Rectal smooth muscle tissue (tissue), 1 donor: ENCODE data around the gene SLTM.
"Not testable (repeated sequence)": the region's sequence is repeated elsewhere in the genome, so short reads cannot be mapped to it uniquely, and the experiment has no call there.

Experiments
- H3K27ac ChIP-seq: one replicate; pipeline ENCODE4 v1.7.0; 2013; ENCODE audit warnings: low read depth, low read length, inconsistent platforms
- H3K27me3 ChIP-seq: one replicate; pipeline ENCODE4 v1.7.0; 2013; ENCODE audit warnings: low read length; ENCODE audit not compliant: control insufficient read depth, insufficient read depth
- H3K36me3 ChIP-seq: one replicate; pipeline ENCODE4 v1.7.0; 2013; ENCODE audit warnings: low read length; ENCODE audit not compliant: control insufficient read depth, insufficient read depth
- H3K4me1 ChIP-seq: one replicate; pipeline ENCODE4 v1.7.0; 2013; ENCODE audit warnings: low read length; ENCODE audit not compliant: control insufficient read depth, insufficient read depth
- H3K4me3 ChIP-seq: one replicate; pipeline ENCODE4 v1.7.0; 2013; ENCODE audit warnings: low read length
- H3K9ac ChIP-seq: one replicate; pipeline ENCODE4 v1.7.0; 2013; ENCODE audit warnings: low read length

SLTM gene

DNA sequence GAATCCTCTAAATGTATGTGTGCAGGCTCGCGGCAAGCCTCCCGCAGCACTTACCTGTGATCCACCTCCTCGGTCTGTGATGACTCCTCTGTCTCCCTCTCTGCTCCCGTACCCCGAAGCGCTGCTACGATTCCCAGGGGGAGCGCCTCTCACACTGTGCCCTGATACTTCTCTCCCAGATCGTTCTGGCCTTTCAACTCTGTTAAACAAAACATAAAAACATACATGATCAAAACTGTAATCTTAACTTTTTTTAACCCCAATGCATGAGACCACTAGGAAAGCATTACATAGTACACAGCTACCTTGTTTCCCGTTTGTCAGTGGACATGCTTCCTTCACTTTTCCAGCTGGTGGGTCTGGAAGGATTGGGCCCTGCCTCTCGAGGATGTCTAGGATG lies 46.6 kb downstream of the SLTM start:
- H3K27me3 ChIP-seq = no peaks in the 10 kb centered on the region
- H3K4me3 ChIP-seq = no peak overlapping the region
- H3K9ac ChIP-seq = no peak overlapping the region
- no peaks in the 10 kb centered on the region for H3K4me1 ChIP-seq
- peaks cover 54% of the 10 kb centered on the region for H3K36me3 ChIP-seq
- no peak overlapping the region for H3K27ac ChIP-seq

DNA sequence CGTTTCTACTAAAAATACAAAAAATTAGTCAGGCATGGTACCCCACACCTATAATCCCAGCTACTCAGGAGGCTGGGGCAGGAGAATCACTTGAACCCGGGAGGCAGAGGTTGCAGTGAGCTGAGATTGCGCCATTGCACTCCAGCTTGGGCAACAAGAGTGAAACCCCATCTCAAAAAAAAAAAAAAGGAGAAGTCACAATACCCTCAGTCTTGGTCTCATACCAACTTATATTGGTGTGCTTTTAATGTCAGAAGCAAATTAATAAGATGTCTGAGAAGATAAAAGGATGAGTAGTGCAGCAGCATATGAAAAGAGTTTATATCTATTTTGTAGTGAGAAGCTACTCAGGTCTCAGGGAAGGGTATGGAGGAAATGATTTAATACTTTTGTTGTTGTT lies 49.6 kb downstream of the SLTM start:
- H3K36me3 ChIP-seq = peaks cover 54% of the 10 kb centered on the region
- H3K27me3 ChIP-seq, H3K4me1 ChIP-seq, H3K27ac ChIP-seq, H3K4me3 ChIP-seq, H3K9ac ChIP-seq: not testable (repeated sequence)

DNA sequence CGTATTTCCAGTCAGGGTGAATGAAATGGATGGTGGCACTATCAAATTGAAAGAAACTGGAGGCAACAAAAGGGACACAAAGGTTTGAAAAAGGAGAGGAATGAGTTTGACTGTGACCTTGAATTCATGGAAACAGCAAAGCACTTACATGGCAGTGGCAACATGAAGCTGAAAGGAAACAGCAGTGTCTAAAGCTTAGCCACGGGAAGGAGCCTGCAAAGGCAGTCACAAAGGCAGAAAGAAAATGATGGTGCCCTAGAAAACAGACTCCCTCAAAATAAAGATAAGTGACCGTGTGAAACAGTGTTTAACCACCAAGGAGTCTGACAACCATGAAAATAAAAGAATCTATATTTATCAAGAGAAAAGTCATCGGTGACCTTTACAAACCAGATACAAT lies 51.2 kb downstream of the SLTM start:
- Histone ChIP-seq H3K4me1 (no peaks in the 10 kb centered on the region), H3K27me3 (no peaks in the 10 kb centered on the region), H3K36me3 (peaks cover 52% of the 10 kb centered on the region), H3K4me3 (no peak overlapping the region), H3K9ac (no peak overlapping the region), H3K27ac (no peak overlapping the region)

DNA sequence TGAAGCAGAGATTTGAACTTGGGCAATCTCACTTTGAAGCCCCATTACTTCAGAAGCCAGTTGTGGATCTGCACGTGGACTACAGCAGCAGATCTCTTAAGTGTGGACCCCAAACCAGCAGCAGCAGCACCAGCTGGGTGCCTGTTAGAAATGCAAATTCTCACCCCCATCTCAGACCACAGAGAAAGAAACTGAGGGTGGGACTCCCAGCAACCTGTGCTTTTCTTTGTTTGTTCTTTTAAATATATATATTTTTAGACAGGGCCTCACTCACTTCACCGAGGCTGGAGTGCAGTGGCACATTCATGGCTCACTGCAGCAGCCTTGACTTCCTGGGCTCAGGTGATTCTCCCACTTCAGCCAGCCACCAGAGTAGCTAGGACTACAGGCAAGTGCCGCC lies 53.2 kb downstream of the SLTM start:
- Histone ChIP-seq H3K4me3 (no peak overlapping the region), H3K27ac (no peak overlapping the region), H3K36me3 (peaks cover 39% of the 10 kb centered on the region), H3K9ac (no peak overlapping the region), H3K27me3 (no peaks in the 10 kb centered on the region), H3K4me1 (no peaks in the 10 kb centered on the region)

DNA sequence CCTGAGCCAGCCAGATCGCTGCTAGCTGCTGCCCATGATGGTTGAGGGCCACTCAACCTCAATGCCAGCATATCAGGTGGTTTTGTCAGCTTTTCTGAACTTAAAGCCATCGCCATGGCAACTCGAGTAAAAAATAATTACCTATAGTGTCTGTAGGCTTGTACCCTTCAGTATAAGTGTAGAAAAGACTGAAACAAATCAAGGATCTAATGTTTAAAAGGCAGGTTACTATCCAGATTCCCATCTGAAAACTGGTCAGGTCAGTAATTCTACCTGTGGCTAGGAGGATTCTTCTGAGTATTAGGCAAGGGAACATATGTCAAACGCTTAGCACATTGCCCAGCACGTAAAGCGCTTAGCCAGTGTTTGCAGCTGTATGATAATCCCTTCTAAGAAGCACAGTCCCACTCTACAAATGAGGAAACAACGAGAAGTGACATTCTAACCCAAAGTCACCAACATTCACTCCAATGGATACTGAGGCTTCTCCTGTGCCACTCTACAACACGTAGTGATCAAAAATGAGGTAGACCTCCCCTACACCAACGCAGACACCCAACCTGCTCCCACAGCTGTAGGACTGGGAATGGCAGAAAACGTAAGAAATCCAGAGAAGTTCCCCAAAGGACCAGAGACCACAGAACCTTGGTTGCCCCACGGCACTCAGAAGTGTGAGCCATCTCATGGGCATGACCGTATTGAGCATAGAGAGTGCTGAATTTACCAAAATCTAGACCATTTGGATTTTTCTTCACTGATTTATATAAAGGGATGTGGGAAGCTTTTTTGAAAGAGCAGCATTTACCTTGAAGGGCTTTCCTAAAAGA lies 55.3 kb downstream of the SLTM start:
- Histone ChIP-seq H3K27ac (no peak overlapping the region), H3K4me3 (no peak overlapping the region), H3K4me1 (no peaks in the 10 kb centered on the region), H3K36me3 (peaks cover 26% of the 10 kb centered on the region), H3K9ac (no peak overlapping the region), H3K27me3 (no peaks in the 10 kb centered on the region)

DNA sequence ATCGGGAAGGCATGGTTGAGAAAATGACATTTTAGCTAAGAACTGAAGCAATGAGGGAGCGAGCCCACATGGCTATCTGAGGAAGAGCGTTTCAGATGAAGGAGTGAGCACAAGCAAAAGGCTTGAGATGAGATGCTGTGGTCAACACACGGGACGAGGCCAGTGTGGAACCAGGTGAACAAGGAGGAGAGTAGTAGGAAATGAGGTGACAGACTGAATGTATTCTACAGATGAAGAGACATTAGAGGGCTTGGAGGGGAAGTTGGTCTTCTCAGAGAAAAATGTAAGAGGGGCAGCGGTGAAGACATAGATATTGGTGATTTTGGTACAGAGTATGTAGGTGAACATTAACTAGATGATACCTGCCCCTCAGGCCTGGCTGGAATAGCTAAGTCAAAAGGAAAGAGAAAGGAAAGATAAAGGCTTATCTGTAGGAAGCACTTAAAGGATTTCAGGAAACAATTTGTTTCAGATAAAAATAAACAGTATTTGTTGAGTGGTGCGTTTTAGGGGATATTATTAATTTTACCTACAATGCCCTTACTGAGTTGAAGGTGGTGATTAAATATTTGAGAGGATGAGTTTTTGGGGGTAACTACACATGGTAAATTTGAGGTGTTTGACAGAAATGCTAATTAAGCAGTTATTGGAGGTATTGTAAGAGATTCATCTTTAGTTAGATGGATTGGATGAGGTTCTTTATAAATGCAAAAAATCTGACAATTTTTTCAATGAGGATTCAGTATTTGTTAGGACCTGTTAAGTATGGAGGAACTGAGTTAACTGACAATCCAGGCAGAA lies 57.0 kb downstream of the SLTM start:
- H3K27me3 ChIP-seq = no peaks in the 10 kb centered on the region
- H3K4me3 ChIP-seq = no peak overlapping the region
- H3K36me3 ChIP-seq = peaks cover 18% of the 10 kb centered on the region
- no peaks in the 10 kb centered on the region for H3K4me1 ChIP-seq
- no peak overlapping the region for H3K9ac ChIP-seq
- no peak overlapping the region for H3K27ac ChIP-seq

DNA sequence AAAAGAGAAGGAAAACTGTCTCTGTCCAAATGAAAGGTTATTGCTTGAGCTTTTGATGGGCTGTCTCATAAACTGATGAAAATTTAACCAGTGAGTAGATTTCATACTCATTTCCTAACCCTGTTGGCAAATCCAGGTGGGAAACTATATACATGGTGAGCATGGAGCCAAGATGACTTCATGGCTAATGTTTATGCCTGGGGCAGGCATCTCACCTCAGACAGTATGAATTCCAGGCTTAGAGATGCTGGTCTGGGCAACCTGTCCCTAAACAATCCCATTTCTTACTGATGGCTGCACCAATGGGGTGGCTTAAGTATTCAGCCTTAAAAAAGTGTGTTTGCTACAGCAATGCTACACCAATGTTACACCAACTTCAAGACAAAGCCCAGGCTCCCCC lies 58.1 kb downstream of the SLTM start:
- no peaks in the 10 kb centered on the region for H3K27me3 ChIP-seq
- H3K36me3 ChIP-seq = peaks cover 12% of the 10 kb centered on the region
- no peak overlapping the region for H3K4me3 ChIP-seq
- no peak overlapping the region for H3K27ac ChIP-seq
- H3K9ac ChIP-seq = no peak overlapping the region
- H3K4me1 ChIP-seq = no peaks in the 10 kb centered on the region

DNA sequence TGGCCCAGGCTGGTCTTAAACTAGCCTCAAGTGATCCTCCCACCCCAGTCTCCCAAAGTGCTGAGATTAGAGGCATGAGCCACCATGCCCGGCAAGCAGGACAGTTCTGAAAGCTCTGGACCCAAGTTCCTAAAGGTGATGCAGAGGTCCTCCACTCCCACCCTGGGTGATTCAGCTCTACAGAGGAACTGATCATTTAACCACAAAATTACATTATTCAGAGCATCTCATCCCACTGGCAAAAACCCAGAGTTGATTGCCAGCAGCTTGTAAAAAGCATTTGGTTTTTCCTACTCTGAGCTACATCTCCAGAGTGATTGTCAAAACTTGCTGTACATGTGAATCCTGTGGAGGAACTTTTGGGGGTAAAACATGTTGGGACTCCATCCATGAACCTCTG lies 60.2 kb downstream of the SLTM start:
- H3K36me3 ChIP-seq = peaks cover 5% of the 10 kb centered on the region

DNA sequence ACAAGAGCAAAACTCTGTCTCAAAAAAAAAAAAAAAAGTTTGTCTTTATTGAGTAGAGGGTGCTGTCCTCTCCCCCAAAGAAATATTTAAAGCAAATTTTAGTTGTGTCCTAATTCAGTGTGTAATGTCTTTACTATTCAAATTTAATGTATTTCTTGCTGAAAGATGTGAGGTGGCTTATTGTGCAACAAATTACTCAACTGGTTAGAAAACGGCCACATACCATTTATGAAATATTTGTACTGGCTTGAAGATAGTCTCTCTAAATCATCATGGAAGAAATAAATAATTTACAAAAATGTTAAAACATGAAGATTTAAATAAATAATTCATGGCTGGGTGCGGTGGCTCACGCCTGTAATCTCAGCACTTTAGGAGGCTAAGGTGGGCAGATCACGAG lies 63.0 kb downstream of the SLTM start:
- Histone ChIP-seq H3K27ac (no peak overlapping the region), H3K4me3 (no peak overlapping the region), H3K36me3 (no peaks in the 10 kb centered on the region), H3K9ac (no peak overlapping the region), H3K27me3 (no peaks in the 10 kb centered on the region), H3K4me1 (no peaks in the 10 kb centered on the region)

More for the DNA sequence above, 60.2 kb downstream of the SLTM start:
- H3K27me3 ChIP-seq = no peaks in the 10 kb centered on the region
- no peak overlapping the region for H3K27ac ChIP-seq
- no peak overlapping the region for H3K4me3 ChIP-seq
- no peak overlapping the region for H3K9ac ChIP-seq
- H3K4me1 ChIP-seq = no peaks in the 10 kb centered on the region

DNA sequence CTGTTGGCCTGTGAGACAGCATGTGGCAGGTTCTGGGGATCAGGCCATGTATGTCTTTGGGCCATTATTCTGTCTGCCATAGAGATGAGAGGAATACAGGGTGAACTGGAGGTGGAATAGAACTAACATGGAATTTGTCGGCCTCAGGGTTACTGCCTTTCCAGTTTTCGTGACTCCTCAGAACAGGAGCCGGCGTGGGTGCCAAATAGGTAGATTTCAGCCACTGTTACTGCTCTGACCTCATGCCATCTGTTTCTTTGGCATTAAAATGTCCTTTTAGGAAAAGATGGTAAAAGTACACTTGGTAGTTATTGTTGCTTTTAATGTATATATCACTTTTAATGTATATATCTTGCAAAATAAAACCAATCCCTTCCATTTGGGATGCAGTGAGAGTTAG lies 65.6 kb downstream of the SLTM start:
- Histone ChIP-seq H3K4me1 (no peaks in the 10 kb centered on the region), H3K36me3 (no peaks in the 10 kb centered on the region), H3K27me3 (no peaks in the 10 kb centered on the region), H3K9ac (no peak overlapping the region), H3K4me3 (no peak overlapping the region), H3K27ac (no peak overlapping the region)

DNA sequence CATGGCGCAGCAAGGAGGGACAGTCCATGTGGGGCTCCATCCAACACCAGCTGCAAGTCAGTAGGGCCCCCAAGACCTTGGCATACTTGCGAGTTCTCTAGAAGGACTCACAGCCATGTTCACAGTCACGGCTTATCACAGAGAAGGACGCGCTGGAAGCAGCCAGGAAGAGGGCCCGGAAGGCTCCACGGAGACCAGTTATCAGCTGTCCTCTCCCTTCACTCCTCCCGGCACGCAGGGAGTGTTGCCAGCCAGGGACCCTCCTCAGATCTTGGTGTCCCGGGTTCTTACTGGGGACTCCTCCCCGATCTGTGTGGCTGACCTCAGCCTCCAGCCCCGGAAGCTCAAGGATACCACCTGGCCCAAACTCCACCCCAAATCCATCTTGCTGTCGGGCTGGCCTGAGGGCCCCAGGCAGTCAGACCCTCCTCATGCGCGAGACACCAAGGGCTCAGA lies 68.0 kb downstream of the SLTM start:
- no peak overlapping the region for H3K9ac ChIP-seq
- H3K27ac ChIP-seq = no peak overlapping the region
- H3K36me3 ChIP-seq = no peaks in the 10 kb centered on the region
- peak overlapping the region; percentile 41 for H3K4me3 ChIP-seq
- H3K27me3 ChIP-seq = no peaks in the 10 kb centered on the region
- H3K4me1 ChIP-seq = no peaks in the 10 kb centered on the region

DNA sequence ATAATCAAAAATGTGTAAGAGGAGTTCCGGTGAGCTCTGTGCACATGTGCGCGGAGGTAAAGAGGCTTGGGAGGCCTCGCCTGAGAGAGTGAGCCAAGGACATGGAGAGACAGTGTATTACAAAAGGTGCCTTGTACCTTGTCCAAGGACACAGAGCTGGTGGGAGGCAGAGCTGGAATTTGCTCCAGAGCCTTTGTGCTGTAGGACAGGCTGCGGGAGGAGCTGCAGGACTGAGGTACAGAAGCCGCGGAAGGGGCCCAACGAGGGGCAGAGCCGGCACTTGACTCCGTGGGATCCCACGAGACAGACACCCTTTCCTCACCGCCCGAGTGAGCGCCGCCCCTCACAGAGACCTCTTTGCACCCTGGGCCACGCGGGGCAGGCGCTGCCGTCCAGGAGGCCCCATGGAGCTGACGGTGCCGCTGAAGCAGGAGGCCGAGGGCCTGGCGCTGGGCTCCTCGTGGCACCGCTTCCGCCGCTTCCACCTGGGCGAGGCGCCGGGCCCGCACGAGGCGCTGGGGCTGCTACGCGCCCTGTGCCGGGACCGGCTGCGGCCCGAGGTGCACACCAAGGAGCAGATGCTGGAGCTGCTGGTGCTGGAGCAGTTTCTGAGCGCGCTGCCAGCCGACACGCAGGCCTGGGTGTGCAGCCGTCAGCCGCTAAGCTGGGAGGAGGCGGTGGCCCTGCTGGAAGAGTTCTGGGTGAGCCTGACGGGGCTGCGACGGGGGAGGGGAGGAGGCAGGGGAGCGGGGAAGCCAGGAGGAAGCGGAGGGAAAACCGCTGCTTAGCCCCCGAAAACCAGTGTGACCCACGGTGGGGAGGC lies 68.7 kb downstream of the SLTM start:
- Histone ChIP-seq H3K9ac (no peak overlapping the region), H3K27me3 (no peaks in the 10 kb centered on the region), H3K4me3 (peak overlapping the region; percentile 41), H3K27ac (no peak overlapping the region), H3K36me3 (no peaks in the 10 kb centered on the region), H3K4me1 (no peaks in the 10 kb centered on the region)
